Posterior vena cava (tissue), 2 donors: ENCODE measurements around the gene CDK11A. TPM values are rescaled to one million over a fixed set of nuclear protein-coding genes. Genes with fewer than 3 reads are reported as not detected.
"Not testable (repeated sequence)": the region's sequence is repeated elsewhere in the genome, so short reads cannot be mapped to it uniquely, and the experiment has no call there.

Source experiments
- DNase-seq: peaks from one replicate; pipeline ENCODE4 v3.0.0-alpha.2; 2020; ENCODE audit warnings: low spot score
- intact Hi-C, 2 donors: fragments of 100-400 bp; cut with DNase I; formaldehyde crosslinking; loops; one replicate each; pipeline versions ENCODE4 v1.14.1 to v1.14.2; 2022 to 2023
- total RNA-seq, 2 donors: library from RNA; stranded (reverse); fragmentation: NEBNext Ultra II Directional; extraction: Animal tissue kit (Norgen Biotek cat#: 25700); gene quantifications; one replicate each; pipeline ENCODE4 v1.2.1, GENCODE V29; 2021
- donor health status: DM: yes; HTN: yes; CAD: no.
- donor health status: DM: yes; HTN: yes; CAD: no.

The CDK11A gene
- total RNA-seq, 2 donors from 2014 or later, result 29.2 to 37.7 TPM

GRCh38 chr1:1755852-1756251, 31.7 kb upstream of the CDK11A start:
- intact Hi-C loops, result no loop called here
- DNase-seq, result no peak

- intact Hi-C loops, result no loop called here
- no peak for DNase-seq
Measured at GRCh38 chr1:1755426-1755825, 31.3 kb upstream of the CDK11A start.

- DNase-seq, result peak; percentile 78
- intact Hi-C loops, result no loop called here
Measured at GRCh38 chr1:1754051-1754815, 30.1 kb upstream of the CDK11A start.

- no peak for DNase-seq
- intact Hi-C loops, result no loop called here
Measured at GRCh38 chr1:1753607-1754005, 29.4 kb upstream of the CDK11A start.

GRCh38 chr1:1752636-1753606, 28.8 kb upstream of the CDK11A start:
- DNase-seq, result peak; percentile 78
- intact Hi-C loops, result no loop called here

- DNase-seq, result no peak
Measured at GRCh38 chr1:1752190-1752589, 28.0 kb upstream of the CDK11A start.

GRCh38 chr1:1749941-1750340, 25.8 kb upstream of the CDK11A start:
- DNase-seq, intact Hi-C loops: not testable (repeated sequence)

More at GRCh38 chr1:1752190-1752589, 28.0 kb upstream of the CDK11A start:
- intact Hi-C loops, result no loop called here

- intact Hi-C loops, result no loop called here
- DNase-seq, result no peak
Measured at GRCh38 chr1:1748686-1749321, 24.6 kb upstream of the CDK11A start.

- DNase-seq, intact Hi-C loops: not testable (repeated sequence)
Measured at GRCh38 chr1:1746566-1746909, 22.4 kb upstream of the CDK11A start.

- peak; percentile 94 for DNase-seq
- intact Hi-C loops, result not testable (repeated sequence)
Measured at GRCh38 chr1:1745651-1746565, 21.8 kb upstream of the CDK11A start.

GRCh38 chr1:1742529-1742928, 18.4 kb upstream of the CDK11A start:
- DNase-seq, intact Hi-C loops: not testable (repeated sequence)

GRCh38 chr1:1741013-1741412, 16.9 kb upstream of the CDK11A start:
- intact Hi-C loops, DNase-seq: not testable (repeated sequence)

- intact Hi-C loops, DNase-seq: not testable (repeated sequence)
Measured at GRCh38 chr1:1738799-1739337, 14.7 kb upstream of the CDK11A start.

GRCh38 chr1:1737675-1738590, 13.8 kb upstream of the CDK11A start:
- intact Hi-C loops, DNase-seq: not testable (repeated sequence)

- intact Hi-C loops, result no loop called here
Measured at GRCh38 chr1:1732381-1732780, 8.2 kb upstream of the CDK11A start.

GRCh38 chr1:1730870-1731269, 6.7 kb upstream of the CDK11A start:
- intact Hi-C loops, result no loop called here
- DNase-seq, result no peak

More at GRCh38 chr1:1732381-1732780, 8.2 kb upstream of the CDK11A start:
- no peak for DNase-seq

GRCh38 chr1:1730230-1730629, 6.1 kb upstream of the CDK11A start:
- intact Hi-C loops, DNase-seq: not testable (repeated sequence)
